ENCODE measurements around the gene TMEM161A.
"Not testable (repeated sequence)": the region's sequence is repeated elsewhere in the genome, so short reads cannot be mapped to it uniquely, and the experiment has no call there.

Gene TMEM161A

GRCh38 chr19:19138109-19138981, at the start of gene TMEM161A:
TSS of gene TMEM161A (minus strand) at chr19:19138478. CDS start at chr19:19138428, 50 bp downstream.
- no peaks in the 10 kb centered on the region for H3K27me3 Mint-ChIP-seq
- H3K4me3 Mint-ChIP-seq: peak within 1 kb of the TSS; percentile 97 to 99
- H3K27ac Mint-ChIP-seq: peak within 1 kb of the TSS; percentile 98 to 99
- DNase-seq (peak; percentile 96 to 98), ATAC-seq (peak; percentile 100)
- peaks cover 41% of the 10 kb centered on the region for H3K4me1 Mint-ChIP-seq
- H3K9me3 Mint-ChIP-seq: no peaks in the 10 kb centered on the region

DNA sequence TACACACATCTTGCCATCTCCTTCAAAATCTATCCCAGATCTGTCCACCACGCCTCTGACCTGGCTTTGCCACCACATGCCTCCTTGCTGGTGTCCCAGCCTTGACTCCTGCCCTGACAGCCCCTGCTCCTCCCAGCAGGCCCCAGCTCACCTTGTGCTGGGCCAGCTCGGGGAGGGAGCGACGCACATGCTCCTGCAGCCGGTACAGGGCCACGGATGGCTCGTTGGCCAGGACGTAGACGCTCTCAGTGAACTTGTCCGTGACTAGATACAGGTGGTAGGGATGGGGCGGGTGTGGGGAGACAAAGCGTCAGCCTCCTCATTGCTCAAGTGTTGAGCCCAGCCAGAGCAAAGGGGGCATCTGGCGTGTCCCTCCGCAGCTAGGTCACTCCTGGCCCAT, 48.5 kb upstream of the TMEM161A start:
- Mint-ChIP-seq H3K4me1 (peaks cover 44% of the 10 kb centered on the region), H3K4me3 (no peak overlapping the region), H3K9me3 (peaks cover 10 to 13% of the 10 kb centered on the region in 2 donors), H3K27ac (no peak overlapping the region), H3K27me3 (no peaks in the 10 kb centered on the region)
- ATAC-seq: no peak
- DNase-seq: no peak

DNA sequence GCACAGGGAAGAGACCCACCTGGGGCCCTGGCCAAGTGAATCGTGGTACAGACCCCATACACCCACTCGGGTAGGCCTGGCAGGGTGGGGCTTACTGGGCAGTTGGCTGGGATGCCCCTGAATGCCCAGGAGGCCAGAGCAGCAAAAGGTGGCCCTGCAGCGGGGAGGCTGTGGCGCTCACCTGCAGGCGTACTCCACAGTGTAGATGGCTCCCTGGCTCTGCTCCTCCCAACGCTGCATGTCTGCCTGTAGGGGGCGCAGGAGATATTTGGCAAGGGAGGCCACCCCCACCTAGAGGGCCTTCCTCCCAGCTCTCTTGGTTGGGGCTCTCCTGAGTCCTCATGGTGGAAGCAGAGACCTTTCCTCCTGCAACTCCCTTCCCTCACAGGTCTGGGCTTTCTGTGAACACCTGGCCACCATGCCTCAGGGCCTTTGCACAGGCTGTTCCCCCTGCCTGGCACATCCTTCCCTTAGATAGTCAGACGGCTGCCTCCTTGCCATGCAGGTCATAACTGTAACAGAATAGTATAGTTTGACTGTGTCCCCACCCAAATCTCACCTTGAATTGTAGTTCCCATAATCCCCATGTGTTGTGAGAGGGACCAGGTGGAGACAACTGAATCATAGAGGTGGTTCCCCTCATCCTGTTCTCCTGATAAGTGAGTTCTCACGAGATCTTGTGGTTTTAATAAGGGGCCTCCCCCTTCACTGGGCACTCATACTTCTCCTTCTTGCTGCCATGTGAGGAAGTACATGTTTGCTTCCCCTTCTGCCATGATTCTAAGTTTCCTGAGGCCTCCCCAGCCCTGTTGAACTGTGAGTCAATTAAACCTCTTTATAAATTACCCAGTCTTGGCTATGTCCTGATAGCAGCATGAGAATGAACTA, 47.8 kb upstream of the TMEM161A start:
- peaks cover 10 to 13% of the 10 kb centered on the region in 2 donors for H3K9me3 Mint-ChIP-seq
- no peak overlapping the region for H3K4me3 Mint-ChIP-seq
- H3K27me3 Mint-ChIP-seq: no peaks in the 10 kb centered on the region
- H3K4me1 Mint-ChIP-seq: peaks cover 39% of the 10 kb centered on the region
- no peak overlapping the region for H3K27ac Mint-ChIP-seq
- ATAC-seq (peak; percentile 84), DNase-seq (peak; percentile 38 to 51)

DNA sequence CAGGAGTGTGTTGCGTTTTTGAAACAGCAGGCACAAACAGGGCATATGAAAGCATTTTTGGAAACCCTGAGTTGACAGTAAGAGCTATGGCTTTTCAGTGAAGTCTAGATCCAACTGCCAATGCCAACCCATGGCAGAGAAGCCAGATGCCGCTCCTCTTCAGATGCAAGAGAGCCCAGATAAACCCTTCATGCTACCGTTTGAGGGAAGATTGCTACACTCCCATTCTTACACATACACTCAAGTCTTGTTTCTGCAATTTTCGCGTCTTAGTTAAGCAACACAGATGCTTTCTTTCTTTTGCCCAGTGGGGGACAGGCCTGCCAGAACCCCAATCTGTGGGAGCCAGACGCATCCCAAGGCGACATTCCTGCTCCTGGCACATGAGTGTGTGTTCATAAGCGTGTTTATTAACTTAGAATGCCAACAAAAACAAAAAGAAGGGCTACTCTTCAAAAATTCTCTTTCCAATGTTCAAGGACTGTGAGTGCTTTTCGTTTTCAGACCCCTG, 43.3 kb upstream of the TMEM161A start:
- DNase-seq (no peak), ATAC-seq (no peak)
- Mint-ChIP-seq H3K4me1 (peaks cover 7% of the 10 kb centered on the region), H3K4me3 (no peak overlapping the region), H3K27ac (peak overlapping the region in 1 of 2 donors; percentile 71), H3K27me3 (no peaks in the 10 kb centered on the region), H3K9me3 (peaks cover 5 to 6% of the 10 kb centered on the region in 2 donors)

GRCh38 chr19:19179548-19180441, 41.5 kb upstream of the TMEM161A start:
- H3K27me3 Mint-ChIP-seq: no peaks in the 10 kb centered on the region
- no peaks in the 10 kb centered on the region for H3K9me3 Mint-ChIP-seq
- H3K27ac Mint-ChIP-seq: no peak overlapping the region
- no peak overlapping the region for H3K4me3 Mint-ChIP-seq
- no peak for ATAC-seq
- H3K4me1 Mint-ChIP-seq: no peaks in the 10 kb centered on the region
- no peak for DNase-seq

DNA sequence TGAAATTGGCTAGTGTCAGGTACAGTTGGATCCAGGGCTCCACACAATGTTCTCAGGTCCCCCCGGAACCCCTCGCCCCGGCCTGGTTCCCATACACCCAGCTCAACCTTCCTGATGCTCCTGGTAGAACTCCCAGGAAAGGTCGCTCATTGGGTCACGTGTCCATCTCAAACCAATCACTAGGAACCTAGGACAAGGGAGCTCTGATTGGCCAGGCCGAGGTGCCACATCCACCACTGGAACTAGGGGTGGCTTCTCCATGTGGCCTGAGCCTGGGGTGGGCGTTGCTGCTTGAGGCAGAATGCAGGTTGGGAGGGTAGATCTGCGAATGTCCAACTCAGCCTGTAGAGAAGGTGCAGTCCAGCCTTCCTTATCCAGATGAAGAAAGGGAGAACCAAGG, 38.7 kb upstream of the TMEM161A start:
- Mint-ChIP-seq H3K27me3 (no peaks in the 10 kb centered on the region), H3K9me3 (no peaks in the 10 kb centered on the region), H3K27ac (no peak overlapping the region), H3K4me1 (no peaks in the 10 kb centered on the region), H3K4me3 (no peak overlapping the region)
- ATAC-seq (no peak), DNase-seq (no peak)

DNA sequence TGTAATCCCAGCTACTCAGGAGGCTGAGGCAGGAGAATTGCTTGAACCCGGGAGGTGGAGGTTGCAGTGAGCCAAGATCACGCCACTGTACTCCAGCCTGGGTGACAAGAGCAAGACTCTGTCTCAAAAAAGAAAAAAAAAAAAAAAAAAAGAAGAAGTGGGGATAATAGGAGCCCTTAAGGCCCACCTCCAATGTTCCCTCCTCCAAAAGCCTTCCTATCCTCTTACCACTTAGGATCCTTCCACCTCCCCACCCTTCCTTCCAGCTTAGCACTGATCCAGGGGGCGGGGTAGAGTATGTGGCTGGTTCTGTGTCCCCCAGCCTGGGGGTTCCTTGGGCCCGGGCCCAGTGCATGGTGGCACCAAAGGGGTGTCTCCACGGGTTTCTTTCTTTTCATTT, 35.0 kb upstream of the TMEM161A start:
- not testable (repeated sequence) for ATAC-seq, DNase-seq, H3K4me3 Mint-ChIP-seq, H3K27ac Mint-ChIP-seq, H3K9me3 Mint-ChIP-seq
- H3K27me3 Mint-ChIP-seq: peaks cover 17% of the 10 kb centered on the region
- H3K4me1 Mint-ChIP-seq: peaks cover 22% of the 10 kb centered on the region

- H3K27me3 Mint-ChIP-seq: peaks cover 17% of the 10 kb centered on the region
- DNase-seq (no peak), ATAC-seq (no peak)
- no peak overlapping the region for H3K4me3 Mint-ChIP-seq
- peak overlapping the region in 1 of 2 donors; percentile 39 for H3K27ac Mint-ChIP-seq
- no peaks in the 10 kb centered on the region for H3K9me3 Mint-ChIP-seq
- peaks cover 22% of the 10 kb centered on the region for H3K4me1 Mint-ChIP-seq
Measured at GRCh38 chr19:19171821-19172532, 33.7 kb upstream of the TMEM161A start.

DNA sequence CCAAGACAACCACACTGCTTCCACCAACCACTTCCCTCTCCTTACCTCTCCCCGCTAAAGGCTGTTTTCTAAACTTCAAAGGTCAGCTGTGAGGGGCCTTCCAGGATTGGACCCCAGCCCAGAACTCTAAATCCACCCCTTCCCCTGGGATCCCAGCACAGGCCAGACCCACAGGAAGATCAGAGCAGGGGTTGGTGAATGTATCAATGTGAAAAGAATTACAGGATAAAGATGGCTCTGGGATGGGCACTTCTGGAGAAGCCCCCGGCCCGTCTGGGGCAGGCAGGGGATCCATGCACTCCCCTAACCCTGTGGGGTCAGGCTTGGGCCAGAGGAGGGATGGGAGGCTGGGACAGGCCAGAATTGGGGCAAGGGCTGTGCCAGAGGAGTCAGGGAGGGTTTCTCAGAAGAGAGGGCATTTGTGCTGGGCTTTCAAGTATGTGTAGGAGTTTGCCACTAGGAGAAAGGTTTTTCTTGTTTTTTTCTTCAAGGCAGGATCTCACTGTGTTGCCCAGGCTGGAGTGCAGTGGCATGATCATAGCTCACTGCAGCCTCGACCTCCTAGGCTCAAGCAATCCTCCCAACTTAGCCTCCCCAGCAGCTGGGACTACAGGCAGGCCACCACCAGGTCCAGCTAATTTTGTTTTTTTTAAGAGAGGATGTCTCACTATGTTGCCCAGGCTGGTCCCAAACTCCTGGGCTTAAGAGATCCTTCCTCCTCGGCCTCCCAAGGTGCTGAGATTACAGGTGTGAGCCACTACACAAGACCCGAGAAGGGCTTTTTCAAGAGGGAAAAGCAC, 32.8 kb upstream of the TMEM161A start:
- Mint-ChIP-seq H3K9me3 (no peaks in the 10 kb centered on the region), H3K27ac (peak overlapping the region in 1 of 2 donors; percentile 77), H3K4me1 (peaks cover 22% of the 10 kb centered on the region), H3K4me3 (peak overlapping the region; percentile 50 to 75), H3K27me3 (peaks cover 17% of the 10 kb centered on the region)
- ATAC-seq (no peak), DNase-seq (no peak)

DNA sequence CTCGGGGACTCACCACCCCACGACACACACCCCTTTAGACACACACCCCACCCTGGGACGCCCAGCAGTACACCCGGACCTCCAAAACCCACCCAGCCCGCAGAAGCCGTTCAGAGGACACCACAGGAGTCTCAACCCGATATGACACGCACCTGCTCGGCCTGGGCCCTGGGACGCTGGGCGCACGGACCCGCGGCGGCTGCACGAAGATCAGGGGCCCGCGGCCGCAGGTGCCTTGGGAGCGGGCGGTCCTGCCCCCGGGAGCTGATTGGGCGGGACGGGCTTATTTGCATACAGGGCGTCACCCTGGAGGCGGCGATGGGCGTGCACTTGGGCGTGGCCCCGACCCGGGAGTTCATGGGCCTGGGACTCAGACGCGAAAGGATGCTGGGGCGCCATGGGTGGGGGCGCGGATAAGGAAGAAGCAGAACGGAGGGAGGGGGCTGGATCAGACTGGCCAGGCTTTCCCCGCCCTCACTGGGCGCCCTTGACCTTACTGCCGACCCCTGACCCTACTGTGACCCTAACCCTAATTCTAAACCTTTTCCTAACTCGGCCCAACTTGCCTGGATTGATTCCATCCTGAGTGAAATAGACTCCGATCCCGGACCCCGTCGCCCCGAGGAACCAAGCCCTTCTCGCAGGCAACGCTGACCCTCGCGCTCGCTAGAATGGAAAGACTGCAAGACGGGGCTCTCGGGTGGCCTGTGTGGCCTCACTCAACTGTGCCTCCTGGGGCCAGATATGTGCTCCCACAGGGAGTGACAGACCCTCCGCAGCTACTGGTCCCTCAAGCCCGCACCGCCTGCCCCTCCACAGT, 32.0 kb upstream of the TMEM161A start, which contains the start of gene MEF2B:
Gene MEF2B (minus strand): TSS at position 211 of the 820 bp plus-strand sequence. CDS start 19,528 bp downstream, outside the sequence.
- Mint-ChIP-seq H3K4me3 (peak within 1 kb of the TSS; percentile 50 to 75), H3K27ac (peak within 1 kb of the TSS; percentile 8 to 87), H3K9me3 (no peaks in the 10 kb centered on the region), H3K4me1 (peaks cover 22% of the 10 kb centered on the region), H3K27me3 (peaks cover 17% of the 10 kb centered on the region)
- DNase-seq (peak; percentile 65 to 72), ATAC-seq (peak; percentile 89)

DNA sequence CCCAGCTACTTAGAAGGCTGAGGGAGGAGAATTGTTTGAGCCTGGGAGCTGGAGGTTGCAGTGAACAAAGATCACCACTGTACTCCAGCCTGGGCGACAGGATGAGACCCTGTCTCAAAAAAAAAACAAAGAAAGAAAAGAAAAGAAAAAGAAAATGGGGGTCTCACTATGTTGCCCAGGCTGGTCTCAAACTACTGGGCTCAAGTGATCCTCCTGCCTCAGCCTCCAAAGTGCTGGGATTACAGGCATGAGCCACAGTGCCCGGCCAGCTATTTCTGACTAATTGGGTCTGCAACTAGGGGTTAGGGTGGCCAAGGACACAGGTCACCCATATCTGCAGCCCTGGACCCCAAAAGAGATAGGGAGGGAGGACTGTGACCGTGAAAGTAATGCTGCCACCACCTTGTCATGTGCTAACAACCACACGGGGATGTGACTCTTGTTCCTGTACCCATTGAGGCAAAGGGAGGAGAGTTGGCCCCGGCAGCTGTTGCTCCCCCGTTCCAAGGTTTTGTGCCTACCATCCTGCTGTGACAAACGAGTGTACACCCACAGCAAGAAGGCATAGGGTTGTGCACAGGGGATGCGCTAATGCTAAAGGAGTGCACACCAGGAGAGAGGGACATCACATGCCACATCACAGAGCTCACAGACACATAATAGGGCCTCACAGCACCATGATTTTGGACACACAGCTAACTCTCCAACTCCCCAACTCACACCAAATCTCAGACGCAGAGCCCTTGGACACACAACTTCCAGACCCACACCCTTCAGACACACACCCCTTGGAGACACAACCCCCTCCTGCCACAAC, 31.2 kb upstream of the TMEM161A start:
- H3K27ac Mint-ChIP-seq: peak overlapping the region; percentile 8 to 87
- H3K4me3 Mint-ChIP-seq: peak overlapping the region; percentile 50 to 75

DNA sequence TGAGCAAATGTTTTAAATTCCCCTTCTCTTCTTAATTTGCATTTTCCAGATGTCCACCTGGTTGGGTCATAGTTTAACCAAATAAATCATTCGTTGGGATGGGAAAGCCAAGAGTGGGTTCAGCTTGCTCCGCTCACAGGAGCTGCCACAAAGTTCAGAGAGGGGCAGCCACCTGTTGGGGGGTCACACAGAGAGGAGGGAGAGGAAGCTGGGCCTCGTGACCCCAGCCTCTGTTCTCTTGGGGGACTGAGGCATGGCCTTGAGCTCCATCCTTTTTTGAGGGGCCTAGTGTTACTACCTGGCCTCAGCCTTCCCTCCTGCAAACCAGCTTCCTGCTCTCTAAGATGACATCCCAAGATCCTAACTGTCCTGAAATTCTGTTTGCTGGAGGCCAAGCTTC, 29.3 kb upstream of the TMEM161A start:
- H3K27ac Mint-ChIP-seq: no peak overlapping the region
- DNase-seq (no peak), ATAC-seq (no peak)
- no peak overlapping the region for H3K4me3 Mint-ChIP-seq
- peaks cover 17% of the 10 kb centered on the region for H3K27me3 Mint-ChIP-seq
- H3K9me3 Mint-ChIP-seq: no peaks in the 10 kb centered on the region
- peaks cover 22% of the 10 kb centered on the region for H3K4me1 Mint-ChIP-seq

More for the DNA sequence above, 31.2 kb upstream of the TMEM161A start:
- ATAC-seq: peak; percentile 4
- no peak for DNase-seq
- peaks cover 22% of the 10 kb centered on the region for H3K4me1 Mint-ChIP-seq
- peaks cover 17% of the 10 kb centered on the region for H3K27me3 Mint-ChIP-seq
- H3K9me3 Mint-ChIP-seq: no peaks in the 10 kb centered on the region
